HG02870 (cell line): ENCODE data around the gene PNKD.

Experiments
- ATAC-seq: cut with Tn5 transposase; IDR thresholded peaks from one replicate; pipeline ENCODE4 v1.9.1; 2021; ENCODE audit warnings: mild to moderate bottlenecking, moderate library complexity; ENCODE audit not compliant: unreplicated experiment

Gene PNKD

GRCh38 chr2:218394298-218395089 is 124.2 kb downstream of the PNKD start:
- ATAC-seq = no peak

- ATAC-seq = no peak
Measured at GRCh38 chr2:218395090-218395444, 124.7 kb downstream of the PNKD start.

DNA sequence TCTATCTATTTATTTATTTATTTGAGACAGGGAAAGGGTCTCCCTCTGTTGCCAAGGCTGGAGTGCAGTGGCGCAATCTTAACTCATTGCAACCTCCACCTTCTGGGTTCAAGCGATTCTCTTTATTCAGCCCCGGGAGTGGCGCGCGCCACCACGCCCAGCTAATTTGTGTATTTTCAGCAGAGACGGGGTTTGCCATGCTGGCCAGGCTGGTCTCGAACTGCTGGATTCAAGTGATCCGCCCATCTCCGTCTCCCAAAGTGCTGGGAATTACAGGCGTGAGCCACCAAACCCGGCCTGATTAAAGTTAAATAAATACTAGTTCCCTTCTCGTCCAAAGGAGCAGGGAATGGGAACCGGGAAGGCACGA is 125.1 kb downstream of the PNKD start:
- no peak for ATAC-seq

DNA sequence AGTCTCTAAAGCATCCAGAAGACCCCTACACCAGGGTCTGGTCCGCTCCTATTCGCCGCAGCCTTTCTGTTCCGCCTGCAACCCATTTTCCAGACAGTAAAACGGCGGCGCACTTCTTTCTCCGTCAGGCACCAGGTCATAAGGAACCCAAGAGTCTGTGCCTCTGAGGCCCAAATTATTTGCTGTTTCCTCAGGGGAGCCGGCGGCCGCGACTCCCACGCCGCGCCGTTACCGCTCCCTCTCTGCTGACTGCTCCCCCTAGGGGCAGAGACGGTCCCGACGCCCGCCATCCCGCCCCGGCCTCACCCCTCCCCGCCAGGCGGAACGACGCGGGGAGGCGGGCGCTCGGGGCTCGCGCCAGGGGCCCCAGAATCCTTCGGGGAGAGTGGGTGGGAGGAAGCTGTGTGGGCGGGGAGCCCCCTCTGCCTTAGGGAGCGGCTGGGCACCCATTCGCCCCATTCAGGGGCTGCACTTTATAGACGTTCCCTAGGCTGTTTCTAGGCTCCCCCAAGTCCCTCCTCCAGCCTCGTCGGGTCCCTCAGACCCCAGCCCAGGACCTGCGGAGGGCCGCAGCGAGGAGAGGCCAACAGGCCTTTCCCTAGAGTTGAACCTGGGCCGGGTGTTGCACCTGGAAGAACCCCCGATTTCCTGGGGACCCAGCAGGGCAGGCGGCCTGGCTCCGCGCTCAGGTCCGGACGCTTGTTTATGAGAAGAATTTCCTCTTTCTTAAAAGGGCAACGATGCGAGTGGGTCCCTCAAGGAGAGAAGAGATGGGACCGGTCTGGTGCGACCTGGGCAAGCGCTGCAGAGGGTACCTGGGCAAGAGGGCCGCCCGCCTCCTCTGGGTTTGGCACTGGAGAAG is 125.7 kb downstream of the PNKD start:
- ATAC-seq = peak; percentile 38
